H1 (cell line): Measurements from ENCODE around the gene ITPRIPL2. TPM values are rescaled to one million over a fixed set of nuclear protein-coding genes. Genes with fewer than 3 reads are reported as not detected.

Experiments used
- CTCF ChIA-PET: fragments of 300-600 bp; sonication (Branson Sonifier 250); formaldehyde crosslinking; loops from one replicate; lab custom pipeline; 2021; ENCODE audit not compliant: partially characterized antibody; lab: Charles Lee
- POLR2A ChIA-PET: fragments of 300-600 bp; sonication (Branson Sonifier 250); formaldehyde crosslinking; loops from one replicate; lab custom pipeline; 2021; ENCODE audit warnings: inconsistent platforms; ENCODE audit not compliant: partially characterized antibody; lab: Charles Lee
- DNase-seq, 2 experiments: peaks; one replicate each; pipeline versions ENCODE4 v3.0.0 to v3.0.0-alpha.2; 2010 to 2022; ENCODE audit warnings: low spot score in 2 of 2, low read depth in 1 of 2, mixed read lengths in 1 of 2
- FAIRE-seq: peaks from 2 replicates; lab custom pipeline; 2011; peaks lifted over from hg19 to GRCh38; lab: Jason Lieb, UNC
- H2AFZ ChIP-seq: 2 replicates; pipeline ENCODE4 v1.8.1; 2012; ENCODE audit warnings: low read length, inconsistent platforms
- H2AK5ac ChIP-seq: 2 replicates; pipeline ENCODE4 v1.6.1; 2013; ENCODE audit warnings: low read depth, low read length
- H2BK120ac ChIP-seq: replicated peaks from 2 replicates; pipeline ENCODE3; 2013; ENCODE audit warnings: low read depth, low read length, inconsistent platforms
- H2BK12ac ChIP-seq: 2 replicates; pipeline ENCODE4 v1.6.1; 2013; ENCODE audit warnings: low read depth, low read length
- H2BK15ac ChIP-seq: 2 replicates; pipeline ENCODE4 v1.6.1; 2013; ENCODE audit warnings: low read length
- H2BK20ac ChIP-seq: 2 replicates; pipeline ENCODE4 v1.6.1; 2013; ENCODE audit warnings: low read length
- H2BK5ac ChIP-seq: 2 replicates; pipeline ENCODE4 v1.6.1; 2013; ENCODE audit warnings: low read depth, low read length
- H3K14ac ChIP-seq: 2 replicates; pipeline ENCODE4 v1.6.1; 2013; ENCODE audit warnings: inconsistent platforms; ENCODE audit not compliant: insufficient read length
- H3K18ac ChIP-seq: 2 replicates; pipeline ENCODE4 v1.6.1; 2013; ENCODE audit warnings: low read length; ENCODE audit errors: extremely low read depth
- H3K23ac ChIP-seq: 2 replicates; pipeline ENCODE4 v1.6.1; 2013; ENCODE audit warnings: inconsistent platforms; ENCODE audit not compliant: insufficient read length
- H3K23me2 ChIP-seq: 2 replicates; pipeline ENCODE4 v1.6.1; 2013; ENCODE audit warnings: low read depth, low read length
- H3K27ac ChIP-seq: 2 replicates; pipeline ENCODE4 v1.6.1; 2011; ENCODE audit warnings: low read depth, low read length, inconsistent platforms
- H3K27me3 ChIP-seq, 4 experiments: replicated peaks in 1 of 4; 1 replicate in 1 of 4; 2 replicates in 3 of 4; pipeline versions ENCODE4 v1.6.1 to v1.8.1; 2011 to 2013; ENCODE audit warnings: low read length in 3 of 4, mild to moderate bottlenecking in 3 of 4, inconsistent platforms in 2 of 4, mixed read lengths in 2 of 4, moderate library complexity in 1 of 4; ENCODE audit not compliant: control insufficient read depth in 3 of 4, insufficient read depth in 3 of 4; ENCODE audit errors: extremely low read depth in 1 of 4
- H3K36me3 ChIP-seq, 4 experiments: 2 replicates each; pipeline versions ENCODE4 v1.6.1 to v1.8.1; 2011 to 2013; ENCODE audit warnings: mild to moderate bottlenecking in 4 of 4, low read length in 3 of 4, moderate library complexity in 2 of 4, control low read depth in 1 of 4, inconsistent platforms in 1 of 4; ENCODE audit not compliant: insufficient read depth in 4 of 4, control insufficient read depth in 2 of 4
- H3K4ac ChIP-seq: replicated peaks from 2 replicates; pipeline ENCODE3; 2013; ENCODE audit warnings: low read length, low read depth, mixed read lengths, inconsistent platforms; ENCODE audit not compliant: insufficient read length
- H3K4me1 ChIP-seq, 4 experiments: replicated peaks in 1 of 4; 1 replicate in 1 of 4; 2 replicates in 3 of 4; pipeline versions ENCODE4 v1.6.1 to v1.8.1; 2011 to 2013; ENCODE audit warnings: low read length in 3 of 4, inconsistent platforms in 2 of 4, mixed read lengths in 1 of 4; ENCODE audit not compliant: insufficient read depth in 4 of 4, control insufficient read depth in 3 of 4
- H3K4me2 ChIP-seq, 2 experiments: 2 replicates each; pipeline versions ENCODE4 v1.6.1 to v1.8.1; 2011 to 2013; ENCODE audit warnings: low read depth in 2 of 2, low read length in 2 of 2, control low read depth in 1 of 2, inconsistent platforms in 1 of 2, mild to moderate bottlenecking in 1 of 2; ENCODE audit not compliant: insufficient read depth in 1 of 2
- H3K4me3 ChIP-seq, 4 experiments: fragments of 200-600, 300-600 bp in 1 of 4; sonication (generic), shearing (Covaris generic), sonication (Bioruptor Twin) in 1 of 4; 2 replicates each; pipeline versions ENCODE4 v1.5.1 to v1.8.1; 2011 to 2016; ENCODE audit warnings: low read length in 4 of 4, low read depth in 3 of 4, control low read depth in 2 of 4, inconsistent platforms in 2 of 4, mild to moderate bottlenecking in 2 of 4, mixed read lengths in 1 of 4, moderate library complexity in 1 of 4; ENCODE audit not compliant: insufficient read depth in 2 of 4; ENCODE audit errors: extremely low read depth in 1 of 4
- H3K56ac ChIP-seq: replicated peaks from 2 replicates; pipeline ENCODE3; 2013; ENCODE audit warnings: low read depth, mild to moderate bottlenecking, mixed read lengths, low read length, inconsistent platforms; ENCODE audit not compliant: insufficient read length
- H3K79me1 ChIP-seq: 2 replicates; pipeline ENCODE4 v1.6.1; 2013; ENCODE audit warnings: low read depth, low read length, control low read depth
- H3K79me2 ChIP-seq, 2 experiments: 2 replicates each; pipeline versions ENCODE4 v1.6.1 to v1.8.1; 2012 to 2013; ENCODE audit warnings: low read length in 2 of 2, mild to moderate bottlenecking in 2 of 2, inconsistent platforms in 1 of 2; ENCODE audit not compliant: insufficient read depth in 2 of 2, control insufficient read depth in 1 of 2
- H3K9ac ChIP-seq, 4 experiments: replicated peaks in 1 of 4; 1 replicate in 1 of 4; 2 replicates in 3 of 4; pipeline versions ENCODE4 v1.6.1 to v1.8.1; 2011 to 2013; ENCODE audit warnings: low read depth in 3 of 4, low read length in 3 of 4, control low read depth in 2 of 4, mild to moderate bottlenecking in 2 of 4, moderate library complexity in 2 of 4, inconsistent platforms in 1 of 4; ENCODE audit errors: extremely low read depth in 1 of 4
- H3K9me3 ChIP-seq, 2 experiments: 2 replicates each; pipeline versions ENCODE4 v1.6.1 to v1.8.1; 2012 to 2013; ENCODE audit warnings: mild to moderate bottlenecking in 2 of 2, moderate library complexity in 2 of 2, control low read depth in 1 of 2, inconsistent platforms in 1 of 2, low read depth in 1 of 2, low read length in 1 of 2, mixed read lengths in 1 of 2; ENCODE audit not compliant: insufficient read depth in 2 of 2
- H4K20me1 ChIP-seq, 2 experiments: replicated peaks in 1 of 2; 2 replicates each; pipeline versions ENCODE3 to v1.8.1; 2011 to 2013; ENCODE audit warnings: inconsistent platforms in 2 of 2, low read length in 2 of 2, mild to moderate bottlenecking in 1 of 2; ENCODE audit not compliant: insufficient read depth in 2 of 2, control insufficient read depth in 1 of 2
- H4K5ac ChIP-seq: 2 replicates; pipeline ENCODE4 v1.6.1; 2013; ENCODE audit warnings: low read length, low read depth, mixed read lengths, inconsistent platforms; ENCODE audit not compliant: insufficient read length
- H4K8ac ChIP-seq: 2 replicates; pipeline ENCODE4 v1.8.0; 2013; ENCODE audit warnings: mild to moderate bottlenecking, moderate library complexity, low read length, inconsistent platforms; ENCODE audit not compliant: insufficient read depth; ENCODE audit errors: extremely low read depth
- H4K91ac ChIP-seq: replicated peaks from 2 replicates; pipeline ENCODE3; 2013; ENCODE audit warnings: low read length, mixed read lengths, inconsistent platforms; ENCODE audit not compliant: insufficient read length
- KDM4A ChIP-seq: IDR thresholded peaks from one replicate; pipeline ENCODE4 v1.7.1; 2012; ENCODE audit warnings: low read depth, mild to moderate bottlenecking, moderate library complexity, low read length, inconsistent platforms; ENCODE audit not compliant: severe bottlenecking
- WGBS, 2 experiments: shearing (Covaris generic) in 1 of 2; methylation state at CpG; one replicate each; pipeline versions ENCODE4 v1.1.6 to v1.1.7; 2013 to 2015; ENCODE audit warnings: low lambda C conversion rate in 2 of 2, mixed read lengths in 2 of 2, inconsistent platforms in 1 of 2, low coverage in 1 of 2, missing lambda C conversion rate in 1 of 2; ENCODE audit not compliant: insufficient replicate concordance in 2 of 2, insufficient coverage in 1 of 2, insufficient read length in 1 of 2; ENCODE audit errors: extremely low coverage in 1 of 2, missing lambda C conversion rate in 1 of 2; 5-methylcytosine and 5-hydroxymethylcytosine counted together
- polyA plus RNA-seq, 7 experiments: library from polyadenylated mRNA; depleted of rRNA in 3 of 7; stranded (reverse) in 5 of 7; unstranded in 2 of 7; fragments of >200 nt in 5 of 7; fragments of 200-250 nt in 2 of 7; gene quantifications; 1 replicate in 5 of 7; 2 replicates in 1 of 7; 4 replicates in 1 of 7; pipeline versions ENCODE4 v1.2.1 to v1.2.3, GENCODE V29; 2011 to 2013; ENCODE audit warnings: missing spikeins in 2 of 7, mixed read lengths in 2 of 7
- total RNA-seq: library from RNA; stranded (reverse); fragmentation: NEBNext Ultra II Directional; extraction: Animal tissue kit (Norgen Biotek cat#: 25700); gene quantifications from 2 replicates; pipeline ENCODE4 v1.2.1, GENCODE V29; 2021

The ITPRIPL2 gene
- total and polyA plus RNA-seq, 2 of the 8 experiments (the other 6 are each of a cell fraction or from before 2014, with no cell fraction given) = 1.1 to 3.4 TPM

DNA sequence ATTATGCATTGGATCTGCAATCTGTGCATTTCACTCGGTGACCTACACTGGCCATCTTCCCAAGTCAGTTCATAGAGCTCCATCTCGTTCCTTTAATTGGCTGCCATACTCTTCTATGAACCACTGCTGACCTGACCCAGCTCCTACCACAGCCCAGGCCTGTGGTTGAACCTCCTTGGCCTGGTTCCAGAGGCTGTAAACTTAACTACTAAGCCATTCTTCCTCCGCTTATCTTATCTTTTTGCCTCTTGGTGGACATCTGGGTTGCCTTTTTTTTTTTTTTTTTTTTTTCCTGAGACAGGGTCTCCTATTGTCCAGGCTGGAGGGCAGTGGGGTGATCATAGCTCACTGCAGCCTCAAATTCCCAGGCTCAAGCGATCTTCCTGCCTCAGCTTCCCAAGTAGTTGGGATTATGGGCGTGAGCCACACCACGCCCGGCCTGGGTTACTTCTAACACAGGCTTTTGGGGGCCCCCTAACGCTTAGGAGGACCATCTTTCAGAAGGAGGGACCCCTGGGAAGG, 28.0 kb upstream of the ITPRIPL2 start:
- Histone ChIP-seq H3K9ac (no peak overlapping the region), H2BK12ac (no peak overlapping the region), H3K4ac (no peak overlapping the region), H3K4me2 (0 out of 4 replicates have a peak overlapping the region, but pooled peaks of 1 of the 2 experiments have one; percentile 8), H3K23me2 (no peaks in the 10 kb centered on the region; the same call in 1 of the 2 replicates), H3K18ac (no peak overlapping the region), H3K27ac (no peak overlapping the region), H3K9me3 (no peaks in the 10 kb centered on the region), H4K8ac (no peak overlapping the region), H3K79me1 (no peaks in the 10 kb centered on the region), H3K79me2 (no peaks in the 10 kb centered on the region), H3K56ac (no peak overlapping the region), H3K23ac (no peak overlapping the region), H3K36me3 (peaks cover 0 to 8% (median 3%) of the 10 kb centered on the region in 4 experiments; a peak in 4 of 8 replicates), H2AFZ (peak overlapping the region; percentile 95; the same call in 1 of the 2 replicates), H4K91ac (no peak overlapping the region), H3K4me1 (no peaks in the 10 kb centered on the region; a peak in 1 of 7 replicates), H2BK15ac (no peak overlapping the region), H3K4me3 (peak overlapping the region in 3 of 4 experiments; percentile 28 to 53 (median 42); a peak in 4 of 8 replicates), H4K20me1 (no peaks in the 10 kb centered on the region), H4K5ac (no peak overlapping the region), H2BK120ac (no peak overlapping the region), H3K27me3 (peaks cover 0 to 10% (median 7%) of the 10 kb centered on the region in 4 experiments; a peak in 5 of 7 replicates), H2BK5ac (no peak overlapping the region), H2BK20ac (no peak overlapping the region), H2AK5ac (no peak overlapping the region), H3K14ac (no peak overlapping the region)
- TF ChIP-seq KDM4A = no peak
- no peak for FAIRE-seq
- ChIA-PET POLR2A (interaction anchor here (0.5 to 2.1 kb wide), 5 partner anchors 8 to 141 kb away, joined by 3 to 5 read pairs (median 3); partner anchors contain the start of gene ITPRIPL2), CTCF (interaction anchor here (0.6 to 4.2 kb wide), 42 partner anchors 9 to 418 kb away, joined by 3 to 42 read pairs (median 4); partner anchors contain the start of gene ITPRIPL2)
- WGBS, 2 experiments = 81% methylated on average over 8 of the region's 8 CpGs; no CpG with 5 or more reads in 1 of the 2 experiments
- no peak for DNase-seq
